NB4 (cell line): ENCODE measurements around the gene SLC35E3.
A peak's percentile ranks its signal among the peaks of the same experiment; 100 is the strongest.

ENCODE experiments used
- DNase-seq: peaks from one replicate; pipeline ENCODE4 v3.0.0; 2010; ENCODE audit warnings: low read depth
- H3K4me3 ChIP-seq: one replicate; pipeline ENCODE4 v1.5.1; 2011; ENCODE audit warnings: mild to moderate bottlenecking, low read depth, low read length, moderate library complexity
- CTCF ChIP-seq: IDR thresholded peaks from one replicate; pipeline ENCODE4 v1.5.1; 2012; ENCODE audit warnings: low read depth, low read length
- MAX ChIP-seq: IDR thresholded peaks from 2 replicates; pipeline ENCODE4 v1.6.1; 2011; ENCODE audit warnings: low read depth, low read length
- MYC ChIP-seq: IDR thresholded peaks from 2 replicates; pipeline ENCODE4 v1.6.1; 2011; ENCODE audit warnings: low read depth, low read length
- POLR2A ChIP-seq: IDR thresholded peaks from 2 replicates; pipeline ENCODE4 v1.6.1; 2011; ENCODE audit warnings: mild to moderate bottlenecking; ENCODE audit not compliant: insufficient read length; ENCODE audit errors: extremely low read depth

Gene SLC35E3

GRCh38 chr12:68745904-68746571, at the start of gene SLC35E3:
Gene SLC35E3, plus strand, starts transcription at chr12:68746176. Its CDS starts 202 bp downstream, at chr12:68746378.
- peak; percentile 62 for TF ChIP-seq POLR2A
- peak; percentile 86 for TF ChIP-seq MYC
- peak; percentile 98 for TF ChIP-seq MAX
- no peak for TF ChIP-seq CTCF
- peak within 1 kb of the TSS; percentile 84 for H3K4me3 ChIP-seq
- peak; percentile 98 for DNase-seq

- H3K4me3 ChIP-seq, result no peak overlapping the region
- no peak for DNase-seq
- TF ChIP-seq MYC (no peak), MAX (no peak), POLR2A (no peak), CTCF (no peak)
Measured at GRCh38 chr12:68699486-68699885, 46.5 kb upstream of the SLC35E3 start.

GRCh38 chr12:68727776-68728175, 18.2 kb upstream of the SLC35E3 start:
- no peak for DNase-seq
- TF ChIP-seq MAX, result no peak
- H3K4me3 ChIP-seq, result no peak overlapping the region

DNA sequence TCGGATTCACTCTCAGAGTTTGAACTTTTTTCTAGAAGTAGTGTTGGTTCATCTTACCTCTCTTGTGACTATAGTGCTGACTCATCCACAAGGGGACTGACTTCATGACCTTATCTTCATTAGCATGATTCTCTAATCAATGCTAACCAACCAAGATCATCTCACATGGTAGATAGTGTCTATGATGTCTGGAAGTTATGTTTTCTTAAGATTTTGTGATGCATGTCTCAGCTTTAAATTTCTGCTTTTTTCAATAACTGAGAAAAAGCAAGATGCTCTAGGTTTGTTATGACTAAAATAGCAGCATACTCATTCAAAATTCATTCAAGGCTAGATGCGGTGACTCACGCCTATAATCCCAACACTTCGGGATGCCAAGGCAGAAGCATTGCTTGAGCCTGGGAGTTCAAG, 12.3 kb upstream of the SLC35E3 start:
- no peak overlapping the region for H3K4me3 ChIP-seq
- DNase-seq, result no peak
- TF ChIP-seq MAX (no peak), POLR2A (no peak), CTCF (no peak), MYC (no peak)

GRCh38 chr12:68739891-68740290, 6.1 kb upstream of the SLC35E3 start:
- H3K4me3 ChIP-seq, result no peak overlapping the region
- no peak for DNase-seq
- TF ChIP-seq CTCF, result no peak
- no peak for TF ChIP-seq POLR2A
- TF ChIP-seq MAX, result no peak
- TF ChIP-seq MYC, result no peak

DNA sequence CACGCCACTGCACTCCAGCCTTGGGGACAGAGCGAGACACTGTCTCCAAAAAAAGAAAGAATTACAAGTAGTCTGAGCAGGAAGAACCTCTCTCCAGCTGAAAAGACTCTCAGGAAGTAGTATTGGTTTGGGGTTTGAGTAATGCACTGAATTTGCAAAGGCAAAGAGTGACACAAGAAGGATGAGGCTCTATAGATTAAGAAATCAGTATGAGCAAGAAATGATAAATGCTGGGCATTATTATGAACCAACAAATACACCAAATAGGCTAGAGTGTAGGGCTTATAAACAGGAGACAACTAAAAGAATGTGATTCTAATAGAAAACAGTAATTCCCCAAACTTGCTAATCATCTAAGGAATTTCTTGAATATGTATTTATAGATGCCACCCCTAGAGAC, 2.6 kb upstream of the SLC35E3 start:
- TF ChIP-seq CTCF (no peak), POLR2A (no peak), MAX (no peak), MYC (no peak)
- no peak overlapping the region for H3K4me3 ChIP-seq
- peak; percentile 35 for DNase-seq
